Measurements from ENCODE around the gene TMEM14A.
A peak's percentile ranks its signal among the peaks of the same experiment; 100 is the strongest.
"Not testable (repeated sequence)": the region's sequence is repeated elsewhere in the genome, so short reads cannot be mapped to it uniquely, and the experiment has no call there.

TMEM14A gene

GRCh38 chr6:52661551-52661950 is 9.4 kb upstream of the TMEM14A start:
- DNase-seq, result no peak

GRCh38 chr6:52662031-52662430 is 8.9 kb upstream of the TMEM14A start:
- no peak for DNase-seq

- DNase-seq, result peak; percentile 43 to 51
Measured at GRCh38 chr6:52663120-52663935, 7.6 kb upstream of the TMEM14A start.

- DNase-seq, result no peak
Measured at GRCh38 chr6:52663936-52664185, 7.1 kb upstream of the TMEM14A start.

GRCh38 chr6:52664186-52664990 is 6.5 kb upstream of the TMEM14A start:
- DNase-seq, result peak; percentile 94 to 98

GRCh38 chr6:52664991-52665686 is 5.8 kb upstream of the TMEM14A start:
- DNase-seq, result no peak

- no peak for DNase-seq
Measured at GRCh38 chr6:52666071-52666470, 4.8 kb upstream of the TMEM14A start.

- DNase-seq, result no peak
Measured at GRCh38 chr6:52666523-52666922, 4.4 kb upstream of the TMEM14A start.

GRCh38 chr6:52667572-52667971 is 3.3 kb upstream of the TMEM14A start:
- DNase-seq, result no peak

- DNase-seq, result no peak
Measured at GRCh38 chr6:52671676-52672075, 763 bp downstream of the TMEM14A start.

GRCh38 chr6:52672412-52673025 is 1.6 kb downstream of the TMEM14A start:
- DNase-seq, result no peak

- DNase-seq, result no peak
Measured at GRCh38 chr6:52674666-52675065, 3.8 kb downstream of the TMEM14A start.

GRCh38 chr6:52675372-52675771 is 4.5 kb downstream of the TMEM14A start:
- no peak for DNase-seq

GRCh38 chr6:52676631-52677030 is 5.7 kb downstream of the TMEM14A start:
- DNase-seq, result not testable (repeated sequence)

- no peak for DNase-seq
Measured at GRCh38 chr6:52681416-52681815, 10.5 kb downstream of the TMEM14A start.

GRCh38 chr6:52686878-52687699 is 16.2 kb downstream of the TMEM14A start:
- no peak for DNase-seq

- DNase-seq, result no peak
Measured at GRCh38 chr6:52689857-52690256, 18.9 kb downstream of the TMEM14A start.

- DNase-seq, result no peak
Measured at GRCh38 chr6:52691718-52692117, 20.8 kb downstream of the TMEM14A start.

GRCh38 chr6:52693773-52694172 is 22.9 kb downstream of the TMEM14A start:
- DNase-seq, result no peak

GRCh38 chr6:52694404-52694803 is 23.5 kb downstream of the TMEM14A start:
- DNase-seq, result no peak

GRCh38 chr6:52696418-52696817 is 25.5 kb downstream of the TMEM14A start:
- DNase-seq, result no peak

- no peak for DNase-seq
Measured at GRCh38 chr6:52697903-52698302, 27.0 kb downstream of the TMEM14A start.
